HEK293 (cell line): ENCODE data around the gene E4F1.
"Not testable (repeated sequence)": the region's sequence is repeated elsewhere in the genome, so short reads cannot be mapped to it uniquely, and the experiment has no call there.

Source experiments
- CTCF ChIA-PET: fragments of 350-600 bp; formaldehyde crosslinking; extraction: SDS; loops from one replicate; lab custom pipeline; 2021; ENCODE audit warnings: antibody characterized with exemption; lab: Yijun Ruan, JAX
- POLR2A ChIA-PET: fragments of 300-600 bp; formaldehyde crosslinking; extraction: SDS; loops from one replicate; lab custom pipeline; 2020; ENCODE audit warnings: antibody characterized with exemption, inconsistent platforms; lab: Yijun Ruan, JAX
- H3K27ac ChIP-seq: fragments of 200-500 bp; sonication (Bioruptor generic); 2 replicates; pipeline ENCODE4 v1.5.1; 2014; ENCODE audit warnings: low read depth, low read length, control low read depth, inconsistent platforms; ENCODE audit errors: extremely low read depth
- H3K36me3 ChIP-seq, 2 experiments: fragments of 200-500 bp in 1 of 2; sonication (Bioruptor generic) in 1 of 2; 1 replicate in 1 of 2; 2 replicates in 1 of 2; pipeline ENCODE4 v1.5.1; 2014 to 2017; ENCODE audit warnings: inconsistent platforms in 2 of 2, low read length in 2 of 2; ENCODE audit not compliant: control insufficient read depth in 2 of 2, insufficient read depth in 1 of 2
- H3K4me1 ChIP-seq: fragments of 200-500 bp; sonication (Bioruptor generic); 2 replicates; pipeline ENCODE4 v1.5.1; 2014; ENCODE audit warnings: mild to moderate bottlenecking, low read length, inconsistent platforms; ENCODE audit not compliant: control insufficient read depth, insufficient read depth
- H3K4me3 ChIP-seq: 2 replicates; pipeline ENCODE4 v1.5.1; 2011; ENCODE audit warnings: low read depth, mild to moderate bottlenecking, control low read depth, low read length, moderate library complexity
- H3K9me3 ChIP-seq: fragments of 200-500 bp; sonication (Bioruptor generic); 2 replicates; pipeline ENCODE4 v1.5.1; 2014; ENCODE audit warnings: low read depth, low read length, inconsistent platforms; ENCODE audit not compliant: control insufficient read depth, insufficient read depth
- KLF7 ChIP-seq: fragments of 450-650 bp; formaldehyde crosslinking; IDR thresholded peaks from 2 replicates; pipeline ENCODE4 v1.5.1; 2016; ENCODE audit warnings: missing biosample characterization, missing genetic modification characterization, borderline replicate concordance
- ZBTB49 ChIP-seq: fragments of 450-650 bp; formaldehyde crosslinking; IDR thresholded peaks from 2 replicates; pipeline ENCODE4 v1.5.1; 2016; ENCODE audit warnings: missing biosample characterization, missing genetic modification characterization, low read depth
- ZBTB8A ChIP-seq: fragments of 450-650 bp; formaldehyde crosslinking; IDR thresholded peaks from 2 replicates; pipeline ENCODE4 v1.5.1; 2016; ENCODE audit warnings: missing biosample characterization, missing genetic modification characterization
- ZFP37 ChIP-seq: fragments of 450-650 bp; formaldehyde crosslinking; IDR thresholded peaks from 2 replicates; pipeline ENCODE4 v1.5.1; 2016; ENCODE audit warnings: missing biosample characterization, missing genetic modification characterization
- ZNF133 ChIP-seq: fragments of 450-650 bp; formaldehyde crosslinking; IDR thresholded peaks from 2 replicates; pipeline ENCODE4 v1.5.1; 2016; ENCODE audit warnings: missing biosample characterization, missing genetic modification characterization
- ZNF140 ChIP-seq: fragments of 450-650 bp; formaldehyde crosslinking; IDR thresholded peaks from 2 replicates; pipeline ENCODE4 v1.5.1; 2016; ENCODE audit warnings: missing biosample characterization, missing genetic modification characterization
- ZNF146 ChIP-seq: fragments of 450-650 bp; formaldehyde crosslinking; IDR thresholded peaks from 2 replicates; pipeline ENCODE4 v1.5.1; 2016; ENCODE audit warnings: missing biosample characterization, missing genetic modification characterization
- ZNF169 ChIP-seq: fragments of 450-650 bp; formaldehyde crosslinking; IDR thresholded peaks from 2 replicates; pipeline ENCODE4 v1.5.1; 2016; ENCODE audit warnings: missing biosample characterization, missing genetic modification characterization
- ZNF19 ChIP-seq: fragments of 450-650 bp; formaldehyde crosslinking; IDR thresholded peaks from 2 replicates; pipeline ENCODE4; 2016; ENCODE audit warnings: missing biosample characterization, missing genetic modification characterization, low read depth
- ZNF266 ChIP-seq: fragments of 450-650 bp; formaldehyde crosslinking; IDR thresholded peaks from 2 replicates; pipeline ENCODE4 v1.5.1; 2016; ENCODE audit warnings: missing biosample characterization, missing genetic modification characterization, low read depth
- ZNF292 ChIP-seq: fragments of 450-650 bp; formaldehyde crosslinking; IDR thresholded peaks from 2 replicates; pipeline ENCODE4 v1.5.1; 2016; ENCODE audit warnings: low read depth, missing biosample characterization, missing genetic modification characterization, borderline replicate concordance
- ZNF404 ChIP-seq: fragments of 450-650 bp; formaldehyde crosslinking; IDR thresholded peaks from 2 replicates; pipeline ENCODE4 v1.5.1; 2017; ENCODE audit warnings: missing biosample characterization, missing genetic modification characterization
- ZNF426 ChIP-seq: fragments of 450-650 bp; formaldehyde crosslinking; IDR thresholded peaks from 2 replicates; pipeline ENCODE4 v1.5.1; 2017; ENCODE audit warnings: missing biosample characterization, missing genetic modification characterization, mild to moderate bottlenecking, inconsistent platforms, moderate library complexity
- ZNF433 ChIP-seq: fragments of 450-650 bp; formaldehyde crosslinking; IDR thresholded peaks from 2 replicates; pipeline ENCODE4 v1.5.1; 2016; ENCODE audit warnings: missing biosample characterization, missing genetic modification characterization, low read depth
- ZNF558 ChIP-seq: fragments of 450-650 bp; formaldehyde crosslinking; IDR thresholded peaks from 2 replicates; pipeline ENCODE4 v1.5.1; 2016; ENCODE audit warnings: missing biosample characterization, missing genetic modification characterization
- ZNF560 ChIP-seq: fragments of 450-650 bp; formaldehyde crosslinking; IDR thresholded peaks from 2 replicates; pipeline ENCODE4 v1.5.1; 2017; ENCODE audit warnings: missing biosample characterization, missing genetic modification characterization, borderline replicate concordance
- ZNF580 ChIP-seq: fragments of 450-650 bp; formaldehyde crosslinking; IDR thresholded peaks from 2 replicates; pipeline ENCODE4 v1.5.1; 2016; ENCODE audit warnings: missing biosample characterization, missing genetic modification characterization
- ZNF623 ChIP-seq: fragments of 450-650 bp; formaldehyde crosslinking; IDR thresholded peaks from 2 replicates; pipeline ENCODE4 v1.5.1; 2016; ENCODE audit warnings: missing biosample characterization, missing genetic modification characterization
- ZNF654 ChIP-seq: fragments of 450-650 bp; formaldehyde crosslinking; IDR thresholded peaks from 2 replicates; pipeline ENCODE4 v1.5.1; 2016; ENCODE audit warnings: low read depth, missing biosample characterization, missing genetic modification characterization
- ZNF664 ChIP-seq: fragments of 450-650 bp; formaldehyde crosslinking; IDR thresholded peaks from 2 replicates; pipeline ENCODE4 v1.5.1; 2016; ENCODE audit warnings: missing biosample characterization, missing genetic modification characterization
- ZNF791 ChIP-seq: fragments of 450-650 bp; formaldehyde crosslinking; IDR thresholded peaks from 2 replicates; pipeline ENCODE4 v1.5.1; 2016; ENCODE audit warnings: missing biosample characterization, missing genetic modification characterization
- ZNF843 ChIP-seq: fragments of 450-650 bp; formaldehyde crosslinking; IDR thresholded peaks from 2 replicates; pipeline ENCODE4 v1.5.1; 2016; ENCODE audit warnings: missing biosample characterization, missing genetic modification characterization
- ZXDB ChIP-seq: fragments of 450-650 bp; formaldehyde crosslinking; IDR thresholded peaks from 2 replicates; pipeline ENCODE4 v1.5.1; 2016; ENCODE audit warnings: missing biosample characterization, missing genetic modification characterization

The E4F1 gene

GRCh38 chr16:2199621-2200139, 23.7 kb upstream of the E4F1 start:
- H3K27ac ChIP-seq = no peak overlapping the region
- POLR2A ChIA-PET = interaction anchor here (0.9 to 1.5 kb wide), 2 partner anchors 9 to 15 kb away, joined by 4 read pairs; no protein-coding TSS in a partner anchor
- H3K36me3 ChIP-seq = no peaks in the 10 kb centered on the region
- H3K9me3 ChIP-seq = no peaks in the 10 kb centered on the region
- TF ChIP-seq KLF7 (tag by site-specific recombination) (no peak), ZNF843 (no peak), ZBTB49 (no peak)
- TF ChIP-seq, all 188 proteins: peak for 0
- CTCF ChIA-PET = no interaction called here
- Histone ChIP-seq H3K4me1 (peaks cover 5% of the 10 kb centered on the region; the same call in 1 of the 2 replicates), H3K4me3 (no peak overlapping the region)

- Histone ChIP-seq H3K27ac (no peak overlapping the region), H3K36me3 (no peaks in the 10 kb centered on the region), H3K4me1 (peaks cover 4% of the 10 kb centered on the region; the same call in 1 of the 2 replicates), H3K9me3 (no peaks in the 10 kb centered on the region), H3K4me3 (no peak overlapping the region)
- ChIA-PET POLR2A (interaction anchor here (0.9 to 1.5 kb wide), 2 partner anchors 10 to 15 kb away, joined by 4 read pairs; no protein-coding TSS in a partner anchor), CTCF (no interaction called here)
- TF ChIP-seq ZNF426 (tag by site-specific recombination) = no peak
- peak; percentile 43; the same call in 1 of the 2 replicates for TF ChIP-seq ZNF146 (tag by site-specific recombination)
- TF ChIP-seq ZNF140 (tag by site-specific recombination) = peak; percentile 99
- TF ChIP-seq ZNF169 (tag by site-specific recombination) = no peak
These were observed 23.1 kb upstream of the E4F1 start for GRCh38 chr16:2200313-2200712.

GRCh38 chr16:2203119-2203688, 20.2 kb upstream of the E4F1 start:
- H3K27ac ChIP-seq, H3K4me3 ChIP-seq, H3K9me3 ChIP-seq, H3K4me1 ChIP-seq: not testable (repeated sequence)
- ChIA-PET CTCF (interaction anchor here (0.8 to 1.5 kb wide), 2 partner anchors 8 to 181 kb away, joined by 3 to 6 read pairs; no protein-coding TSS in a partner anchor), POLR2A (interaction anchor here (1.6 to 4.3 kb wide), 2 partner anchors 11 to 48 kb away, joined by 9 to 20 read pairs; partner anchors contain the start of genes PGP and TRAF7)
- H3K36me3 ChIP-seq = peaks cover 0 to 17% of the 10 kb centered on the region in 2 experiments; a peak in 1 of 3 replicates
- 0 out of 2 replicates have a peak, but pooled peaks have one; percentile 33 for TF ChIP-seq ZNF19 (tag by site-specific recombination)
- peak; percentile 67; the same call in 1 of the 2 replicates for TF ChIP-seq ZNF266
- TF ChIP-seq ZFP37 (tag by site-specific recombination) = 0 out of 2 replicates have a peak, but pooled peaks have one; percentile 28
- TF ChIP-seq ZNF404 (tag by site-specific recombination) = 0 out of 2 replicates have a peak, but pooled peaks have one; percentile 37
- TF ChIP-seq ZNF623 = peak; percentile 73
- TF ChIP-seq ZNF433 (tag by site-specific recombination) = peak; percentile 67
- peak; percentile 47; the same call in 1 of the 2 replicates for TF ChIP-seq ZXDB
- peak; percentile 56 for TF ChIP-seq ZNF664
- 0 out of 2 replicates have a peak, but pooled peaks have one; percentile 21 for TF ChIP-seq ZNF580 (tag by site-specific recombination)
- peak; percentile 77 for TF ChIP-seq ZNF426 (tag by site-specific recombination)
- TF ChIP-seq ZNF560 (tag by site-specific recombination) = peak; percentile 62; the same call in 1 of the 2 replicates
- peak; percentile 72 for TF ChIP-seq ZNF558 (tag by site-specific recombination)
- peak; percentile 99 for TF ChIP-seq ZNF133 (tag by site-specific recombination)
- TF ChIP-seq ZBTB8A (tag by site-specific recombination) = peak; percentile 56; the same call in 1 of the 2 replicates
- TF ChIP-seq ZNF140 (tag by site-specific recombination) = peak; percentile 21; the same call in 1 of the 2 replicates
- 0 out of 2 replicates have a peak, but pooled peaks have one; percentile 22 for TF ChIP-seq ZNF292 (tag by site-specific recombination)
- 0 out of 2 replicates have a peak, but pooled peaks have one; percentile 21 for TF ChIP-seq ZNF654 (tag by site-specific recombination)
- peak; percentile 30; the same call in 1 of the 2 replicates for TF ChIP-seq ZNF791
